SH-SY5Y (cell line): Measurements from ENCODE around the gene IL4I1.

Source experiments
- GATA2 ChIP-seq: IDR thresholded peaks from 2 replicates; pipeline ENCODE4 v1.6.1; 2011; ENCODE audit warnings: mild to moderate bottlenecking, low read depth, low read length
- GATA3 ChIP-seq: IDR thresholded peaks from 2 replicates; pipeline ENCODE4 v1.6.1; 2011; ENCODE audit warnings: low read depth, mild to moderate bottlenecking, low read length, moderate library complexity

DNA sequence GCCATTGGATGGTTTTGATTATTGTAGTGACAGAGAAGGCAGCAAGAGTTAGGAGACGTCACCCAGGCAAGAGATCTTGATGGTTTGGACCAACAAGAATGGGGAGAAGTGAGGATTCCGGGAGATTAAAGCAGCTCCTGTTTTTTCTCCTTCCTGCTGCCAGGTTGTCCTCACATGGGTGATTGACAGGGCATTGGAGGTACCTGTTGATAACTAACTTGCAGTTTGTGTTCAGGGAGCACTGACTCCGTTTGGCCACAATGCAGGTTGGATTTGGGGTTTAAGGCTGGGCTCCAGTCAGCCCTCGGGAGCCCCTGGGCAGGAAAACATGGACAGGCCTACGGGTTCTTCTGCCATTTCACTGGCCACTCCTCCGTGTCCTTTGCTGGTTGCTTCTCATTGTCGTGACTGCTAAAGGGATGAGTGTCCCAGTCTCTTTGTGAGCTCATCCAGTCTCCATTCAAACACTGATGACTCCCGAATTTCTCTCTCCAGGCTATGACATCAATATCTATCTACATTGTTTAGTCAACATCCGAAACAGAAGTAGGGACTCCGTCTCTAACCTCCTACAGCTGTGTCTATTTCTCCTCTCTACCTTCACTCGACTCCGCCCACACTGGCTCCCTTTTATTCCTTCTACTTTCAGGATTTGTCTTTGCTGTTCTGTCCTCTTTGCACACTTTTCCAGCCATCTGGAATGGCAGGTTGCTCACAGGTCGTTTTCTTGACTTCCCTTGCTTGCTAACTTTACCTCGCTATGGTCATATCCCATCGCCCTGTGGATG lies 47.1 kb downstream of the IL4I1 start:
- no peak for TF ChIP-seq GATA3
- no peak for TF ChIP-seq GATA2
